ENCODE data around the gene DPY19L3.

GRCh38 chr19:32489971-32490370 is 84.4 kb downstream of the DPY19L3 start:
- no peak for TF ChIP-seq POLR2AphosphoS5 (IDR thresholded peaks at IDR 0.05)
- TF ChIP-seq CTCF (IDR thresholded peaks at IDR 0.05; ENCODE audit: poor library complexity, severe bottlenecking), result no peak
- no peak for TF ChIP-seq EZH2 (IDR thresholded peaks at IDR 0.05; ENCODE audit: borderline replicate concordance, insufficient read depth, low read length, poor library complexity, severe bottlenecking)
- TF ChIP-seq TAF1 (IDR thresholded peaks at IDR 0.05; ENCODE audit: low read depth), result no peak
- no peak for TF ChIP-seq RAD21 (conservative IDR thresholded peaks at IDR 0.05)

All from neural cell (in vitro differentiated cells).